GM13976 (cell line): Measurements from ENCODE around the gene MYO9A.

Experiments used
- DNase-seq: peaks from one replicate; pipeline ENCODE4 v3.0.0; 2012; ENCODE audit warnings: low spot score
- in situ Hi-C: fragments of 300-500 bp; cut with MboI; formaldehyde crosslinking; loops from one replicate; pipeline ENCODE4 v1.12.0; 2022; ENCODE audit warnings: low sequenced_read_pairs, mixed read lengths, inconsistent platforms; ENCODE audit not compliant: unreplicated experiment
- TF ChIP-seq, protein P1 (sequence below): IDR thresholded peaks from 2 replicates; pipeline ENCODE4 v1.5.1; 2012; ENCODE audit warnings: borderline replicate concordance, mild to moderate bottlenecking; ENCODE audit not compliant: insufficient read depth; ENCODE audit errors: extremely low read depth, missing control alignments, control extremely low read depth

The MYO9A gene

DNA sequence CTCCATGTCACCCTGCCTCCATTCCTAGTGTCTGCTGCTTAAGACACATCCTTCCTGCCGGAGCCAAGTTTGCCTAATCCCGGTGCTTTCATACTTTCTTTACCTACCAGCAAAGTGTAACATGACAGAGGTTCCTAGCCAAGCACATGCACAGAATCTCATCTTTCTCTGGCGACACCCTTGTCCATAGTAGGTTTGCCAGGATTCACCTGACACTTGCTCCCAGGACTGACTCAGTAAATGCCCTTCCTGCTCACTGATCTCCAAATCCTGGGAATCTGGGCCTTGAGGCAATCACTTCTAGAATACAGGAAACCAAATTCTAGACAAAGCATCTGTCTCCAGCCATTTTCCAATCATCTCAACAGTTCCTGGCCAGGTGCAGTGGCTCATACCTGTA is 317.8 kb downstream of the MYO9A start:
- TF ChIP-seq, protein P1, sequence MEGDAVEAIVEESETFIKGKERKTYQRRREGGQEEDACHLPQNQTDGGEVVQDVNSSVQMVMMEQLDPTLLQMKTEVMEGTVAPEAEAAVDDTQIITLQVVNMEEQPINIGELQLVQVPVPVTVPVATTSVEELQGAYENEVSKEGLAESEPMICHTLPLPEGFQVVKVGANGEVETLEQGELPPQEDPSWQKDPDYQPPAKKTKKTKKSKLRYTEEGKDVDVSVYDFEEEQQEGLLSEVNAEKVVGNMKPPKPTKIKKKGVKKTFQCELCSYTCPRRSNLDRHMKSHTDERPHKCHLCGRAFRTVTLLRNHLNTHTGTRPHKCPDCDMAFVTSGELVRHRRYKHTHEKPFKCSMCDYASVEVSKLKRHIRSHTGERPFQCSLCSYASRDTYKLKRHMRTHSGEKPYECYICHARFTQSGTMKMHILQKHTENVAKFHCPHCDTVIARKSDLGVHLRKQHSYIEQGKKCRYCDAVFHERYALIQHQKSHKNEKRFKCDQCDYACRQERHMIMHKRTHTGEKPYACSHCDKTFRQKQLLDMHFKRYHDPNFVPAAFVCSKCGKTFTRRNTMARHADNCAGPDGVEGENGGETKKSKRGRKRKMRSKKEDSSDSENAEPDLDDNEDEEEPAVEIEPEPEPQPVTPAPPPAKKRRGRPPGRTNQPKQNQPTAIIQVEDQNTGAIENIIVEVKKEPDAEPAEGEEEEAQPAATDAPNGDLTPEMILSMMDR = no peak
- DNase-seq = no peak
- in situ Hi-C loops = no loop called here

GRCh38 chr15:71798641-71799040 is 319.3 kb downstream of the MYO9A start:
- no peak for DNase-seq
- in situ Hi-C loops = no loop called here
- TF ChIP-seq, protein P1 = no peak

DNA sequence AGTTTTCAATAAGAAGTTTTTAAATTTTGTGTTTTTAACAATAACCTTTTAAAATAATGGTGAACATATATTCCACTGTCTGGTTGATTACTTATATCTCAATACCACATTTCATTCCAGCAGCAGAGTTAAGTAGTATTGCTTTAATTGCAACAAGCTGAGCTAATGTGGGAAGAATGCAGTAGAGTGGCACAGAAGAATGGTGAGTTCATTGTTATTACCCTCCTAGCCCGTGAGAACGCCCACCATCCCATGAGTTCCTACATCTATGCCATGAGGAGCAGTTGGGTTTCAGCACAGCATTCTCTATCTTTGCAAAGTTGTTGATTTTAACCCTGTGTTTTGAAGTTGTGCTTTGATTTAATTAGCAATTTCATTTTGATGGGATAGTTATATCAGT is 325.4 kb downstream of the MYO9A start:
- in situ Hi-C loops = no loop called here
- TF ChIP-seq, protein P1 = no peak
- DNase-seq = no peak

DNA sequence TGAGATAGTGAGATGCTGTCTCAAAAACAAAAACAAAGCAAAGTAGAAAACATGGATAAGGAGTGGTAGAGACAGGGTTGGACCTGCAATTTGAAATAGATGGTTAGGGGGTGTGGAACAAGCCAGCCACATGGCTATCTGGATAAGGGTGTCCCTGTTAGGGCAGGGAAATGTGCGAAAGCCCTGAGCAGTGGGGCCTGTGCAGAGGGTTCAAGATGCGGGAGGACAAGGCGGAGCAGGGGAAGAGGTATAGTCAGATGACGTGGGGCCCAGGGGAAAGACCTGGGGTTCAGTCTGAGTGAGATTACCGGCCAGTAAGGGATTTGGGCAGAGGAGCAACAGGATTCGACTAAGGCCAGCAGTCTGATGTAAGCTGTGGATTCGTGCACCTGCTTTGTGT is 326.0 kb downstream of the MYO9A start:
- TF ChIP-seq, protein P1 = no peak
- no peak for DNase-seq
- in situ Hi-C loops = no loop called here

DNA sequence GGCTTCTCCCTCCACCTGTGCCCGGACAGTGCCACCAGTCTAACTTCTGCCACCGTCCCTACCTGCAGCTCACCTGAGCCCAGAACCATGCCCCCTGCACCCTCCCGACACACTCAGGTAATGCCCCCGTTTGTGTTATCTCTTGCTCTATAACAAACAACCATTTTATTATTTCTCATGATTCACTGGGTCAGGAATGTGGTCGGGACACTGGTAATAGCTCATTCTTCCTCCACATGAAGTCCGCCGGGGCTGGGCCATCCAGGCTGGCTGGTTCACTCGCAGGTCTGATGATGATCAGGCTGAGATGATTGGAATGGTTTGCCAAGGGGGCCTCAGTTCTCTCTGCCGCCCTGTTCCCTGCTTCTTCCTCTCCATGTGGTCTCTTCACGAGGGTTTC is 327.9 kb downstream of the MYO9A start:
- in situ Hi-C loops = no loop called here
- TF ChIP-seq, protein P1 = no peak

DNA sequence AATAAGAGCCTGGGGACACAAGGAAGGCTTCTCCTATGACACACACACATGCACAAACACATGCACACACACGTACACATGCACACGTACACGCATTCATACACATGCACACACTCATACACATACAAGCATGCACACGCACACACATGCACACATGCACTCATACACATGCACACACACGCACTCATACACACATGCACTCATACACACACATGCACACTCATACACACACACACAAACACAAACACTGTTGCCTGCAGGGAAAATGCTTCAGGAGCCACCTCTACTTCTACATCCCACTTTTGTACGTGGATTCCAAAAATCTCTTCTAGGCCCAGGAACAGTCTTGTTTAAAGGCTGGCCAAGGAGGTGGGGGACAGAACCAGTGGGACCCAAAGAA is 328.3 kb downstream of the MYO9A start:
- TF ChIP-seq, protein P1 = no peak
- in situ Hi-C loops = no loop called here

More for the DNA sequence above, 327.9 kb downstream of the MYO9A start:
- DNase-seq = no peak

GRCh38 chr15:71788646-71789579 is 329.0 kb downstream of the MYO9A start:
- in situ Hi-C loops = no loop called here
- DNase-seq = no peak
- TF ChIP-seq, protein P1 = no peak

More for the DNA sequence above, 328.3 kb downstream of the MYO9A start:
- DNase-seq = no peak
